ENCODE data around the gene CDC20.
"Not testable (repeated sequence)": the region's sequence is repeated elsewhere in the genome, so short reads cannot be mapped to it uniquely, and the experiment has no call there.

The CDC20 gene

DNA sequence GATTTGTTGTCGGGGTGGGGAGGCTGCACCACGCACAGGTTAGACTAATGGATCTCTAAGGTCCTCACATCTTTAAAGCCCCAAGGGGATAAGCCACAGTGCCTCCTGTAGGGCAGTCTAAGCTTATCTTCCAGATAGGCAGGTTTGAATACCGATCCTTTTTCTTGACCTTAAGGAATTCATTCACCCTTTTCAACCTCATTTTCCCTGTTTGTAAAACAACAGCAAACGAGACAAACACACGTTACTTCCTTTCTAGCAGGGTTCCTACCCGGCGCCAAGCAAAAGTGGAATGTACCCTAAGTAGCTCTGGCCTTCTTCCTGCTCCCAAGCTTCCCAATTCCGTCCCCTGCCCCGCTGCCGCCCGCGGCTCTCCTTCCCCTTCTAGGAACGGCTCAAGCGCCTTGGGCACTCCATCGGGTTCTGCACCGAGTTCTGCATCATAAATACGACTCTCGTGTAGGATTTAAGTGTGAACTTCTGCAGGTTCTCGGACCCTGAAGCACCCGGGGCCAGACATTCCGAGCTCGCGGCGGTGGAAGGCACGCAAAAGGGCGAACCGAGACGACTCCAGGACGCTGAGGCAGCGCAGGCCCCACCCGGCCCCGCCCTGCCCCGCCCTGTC lies 548 bp upstream of the CDC20 start:
- DNase-seq, result peak; percentile 70

- DNase-seq, result no peak
Observed at GRCh38 chr1:43359696-43360095, 915 bp downstream of the CDC20 start.

GRCh38 chr1:43360616-43361015 lies 1.8 kb downstream of the CDC20 start:
- DNase-seq, result no peak

GRCh38 chr1:43363283-43363934 lies 4.6 kb downstream of the CDC20 start:
- no peak for DNase-seq

DNA sequence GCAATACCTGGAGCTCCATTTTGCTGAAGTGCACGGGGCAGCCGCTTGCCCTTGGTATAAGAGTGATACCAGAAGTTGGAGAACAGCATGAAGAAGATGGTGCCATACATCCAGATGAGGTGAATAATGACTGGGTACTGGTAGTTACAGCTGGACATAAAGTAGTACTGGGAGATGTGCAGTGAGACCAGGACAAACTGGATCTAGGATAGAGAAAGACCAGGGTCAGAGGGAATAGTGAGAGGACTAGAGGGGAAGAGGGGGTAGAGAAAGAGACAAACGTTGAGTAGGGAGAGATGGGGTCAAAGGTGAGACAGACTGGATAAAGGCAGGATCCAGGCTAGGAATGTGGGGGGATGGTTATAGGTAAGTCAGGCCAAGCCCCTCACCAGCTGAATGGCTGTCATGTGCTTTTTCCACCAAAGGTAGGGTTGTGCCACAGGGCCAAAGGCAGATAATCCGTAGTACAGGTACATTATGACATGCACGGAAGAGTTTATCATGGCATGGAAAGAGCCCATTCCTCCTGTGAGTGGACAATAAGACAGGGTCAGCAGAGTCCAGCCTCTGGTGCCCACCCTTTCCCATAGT lies 5.2 kb downstream of the CDC20 start:
- DNase-seq, result no peak

DNA sequence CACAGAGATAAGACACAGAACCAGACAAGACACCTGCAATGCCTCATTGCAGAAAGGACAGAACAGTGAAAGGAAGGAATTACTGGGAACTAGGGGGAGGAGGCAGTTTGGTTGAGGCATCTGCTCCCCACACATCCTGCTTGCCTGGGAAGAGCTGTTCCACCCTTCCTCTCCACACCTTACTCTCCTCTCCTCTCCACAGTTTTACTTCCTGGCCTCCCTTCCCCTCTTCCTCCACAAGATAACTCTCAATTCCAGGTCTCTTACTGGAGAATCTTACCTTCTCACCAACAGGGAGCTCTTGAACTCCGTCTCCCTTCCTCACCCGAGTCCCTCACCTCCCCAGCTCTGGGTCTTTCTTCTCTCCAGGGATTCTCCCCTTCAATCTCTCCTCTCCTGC lies 6.9 kb downstream of the CDC20 start:
- no peak for DNase-seq

DNA sequence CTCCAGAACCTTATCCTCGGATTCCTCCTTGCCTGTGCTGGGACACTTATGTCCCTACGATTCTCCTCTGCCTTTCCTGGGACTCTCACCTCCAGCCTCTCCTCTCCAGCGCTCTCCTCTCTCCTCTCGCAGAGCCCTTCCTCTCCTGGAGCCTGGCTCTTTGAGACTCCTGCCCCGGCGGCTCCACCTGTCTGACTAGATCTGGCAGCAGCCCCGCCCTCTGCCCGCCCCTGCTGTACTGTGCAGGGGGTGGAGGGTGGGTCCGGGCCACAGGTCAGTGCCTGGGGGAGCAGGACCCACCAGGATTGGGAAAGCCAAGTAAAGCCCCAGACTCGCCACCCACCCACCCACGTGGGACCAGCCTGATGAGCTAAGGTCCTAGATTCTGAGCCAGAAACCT lies 7.4 kb downstream of the CDC20 start:
- no peak for DNase-seq

- DNase-seq, result no peak
Observed at GRCh38 chr1:43366601-43367025, 7.8 kb downstream of the CDC20 start.

DNA sequence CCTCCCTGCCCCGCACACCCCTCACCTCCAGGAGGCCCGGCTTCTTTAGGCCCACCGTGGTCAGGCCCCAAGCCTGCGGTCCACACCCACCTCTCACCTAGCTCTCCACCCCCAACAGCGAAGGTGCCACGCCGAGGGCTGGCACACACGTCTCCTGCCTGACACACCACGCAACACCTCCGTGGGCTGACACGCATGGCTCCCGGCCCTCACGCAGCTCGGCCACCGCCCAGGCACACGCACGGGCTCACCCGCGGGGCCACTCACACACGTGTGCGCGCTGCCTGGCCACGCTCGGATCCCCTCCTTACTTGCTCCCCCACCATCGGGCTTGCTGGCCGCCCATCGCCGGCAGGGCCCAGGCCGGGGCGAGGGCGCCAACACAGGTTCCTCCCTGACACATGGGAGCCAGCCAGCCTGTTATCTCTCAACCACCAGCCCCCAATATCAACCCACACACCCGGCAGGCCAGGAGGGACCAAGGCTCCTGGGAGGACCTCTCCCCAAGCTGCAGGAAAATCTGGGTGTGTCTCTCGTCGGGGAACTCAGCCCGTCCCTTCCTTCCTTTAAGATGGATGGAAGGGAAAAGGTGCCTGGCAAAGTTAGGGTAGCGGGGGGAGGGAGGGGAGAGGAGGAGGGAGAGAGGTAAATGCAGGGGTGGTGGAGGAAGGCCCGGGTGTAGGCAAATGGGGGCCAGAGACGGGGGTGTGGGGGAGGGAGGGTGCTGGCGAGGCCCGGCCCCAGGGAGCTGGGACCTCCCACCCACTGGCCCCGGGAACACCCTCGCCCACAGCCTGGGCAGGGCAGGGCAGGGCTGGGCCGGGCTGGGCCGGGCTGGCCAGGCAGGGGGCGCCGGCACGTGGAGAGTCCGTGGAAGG lies 8.5 kb downstream of the CDC20 start:
- peak; percentile 46 for DNase-seq

DNA sequence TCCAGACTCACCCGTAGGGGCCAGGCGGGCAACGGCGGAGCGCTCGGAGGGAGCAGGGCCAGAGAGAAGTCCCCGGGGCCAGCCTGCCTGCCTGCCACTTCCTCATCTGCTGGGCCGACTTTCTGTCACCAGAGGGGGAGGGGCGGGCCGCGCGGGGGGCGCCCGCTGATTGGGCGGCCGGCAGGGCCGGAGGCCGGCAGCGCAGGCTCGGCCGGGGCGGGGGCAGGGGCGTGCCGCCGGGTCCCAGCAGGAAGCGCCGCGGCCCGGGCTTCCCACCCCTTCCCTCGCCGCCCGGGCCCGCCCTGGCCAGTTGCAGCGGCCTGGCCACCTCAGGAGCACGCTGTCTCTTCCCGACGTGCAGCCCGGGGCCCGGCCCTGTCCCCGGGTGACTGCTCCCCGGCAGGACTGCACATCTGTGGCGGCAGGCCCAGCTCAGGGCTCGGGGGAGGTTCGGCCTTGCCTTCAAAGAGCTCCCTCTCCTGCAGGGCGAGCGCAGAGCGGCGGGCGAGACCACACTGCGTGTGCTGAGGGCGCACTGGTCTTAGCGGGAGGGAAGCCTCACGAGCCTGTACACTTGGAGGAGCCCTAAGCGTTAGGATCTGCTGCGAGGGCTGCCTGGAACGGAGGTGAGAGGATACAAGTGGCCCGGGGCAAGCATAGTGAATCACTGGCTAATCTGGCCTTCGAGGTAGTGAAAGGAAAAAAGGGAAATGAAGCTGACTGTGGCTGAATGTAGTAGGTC lies 9.3 kb downstream of the CDC20 start, which contains the start of gene ELOVL1:
TSS of gene ELOVL1 (minus strand) at position 108 of the 742 bp plus-strand sequence. CDS start 2,402 bp downstream, outside the sequence.
- DNase-seq, result peak; percentile 97

- DNase-seq, result no peak
Observed at GRCh38 chr1:43368646-43369020, 9.9 kb downstream of the CDC20 start.

DNA sequence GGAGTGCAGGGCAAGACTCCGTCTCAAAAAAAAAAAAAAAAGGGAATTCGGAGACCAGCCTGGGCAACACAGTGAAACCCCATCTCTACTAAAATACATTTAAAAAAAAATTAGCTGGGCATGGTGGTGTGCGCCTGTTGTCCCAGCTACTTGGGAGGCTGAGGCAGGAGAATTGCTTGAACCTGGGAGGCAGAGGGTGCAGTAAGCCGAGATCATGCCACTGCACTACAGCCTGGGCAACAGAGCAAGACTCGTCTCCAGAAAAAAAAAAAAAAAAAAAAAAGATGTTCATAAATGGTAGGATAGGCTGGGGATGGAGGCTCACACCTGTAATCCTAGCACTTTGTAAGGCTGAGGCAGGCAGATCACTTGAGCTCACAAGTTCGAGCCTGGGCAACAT lies 11.0 kb downstream of the CDC20 start:
- not testable (repeated sequence) for DNase-seq

DNA sequence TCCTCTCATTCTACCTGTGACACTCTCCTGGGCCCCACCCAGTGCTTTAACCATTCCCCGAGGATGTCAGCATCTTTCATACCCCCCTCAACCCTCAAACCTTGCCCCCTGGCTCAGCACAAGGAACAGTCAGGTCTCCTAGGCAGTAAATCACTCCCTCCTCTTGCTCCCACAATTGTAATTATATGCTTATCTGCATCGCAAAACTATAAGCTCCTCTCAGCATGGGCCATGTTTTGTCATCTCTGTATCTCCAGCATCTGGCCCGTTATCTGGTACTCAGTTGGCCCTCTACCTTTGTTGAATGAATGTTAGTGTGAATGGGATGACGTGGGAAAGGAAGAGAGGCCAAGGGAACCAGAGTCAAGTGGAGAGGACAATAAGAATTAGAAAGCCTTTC lies 11.8 kb downstream of the CDC20 start:
- no peak for DNase-seq

- no peak for DNase-seq
Observed at GRCh38 chr1:43372172-43372571, 13.4 kb downstream of the CDC20 start.

GRCh38 chr1:43373066-43373940 lies 14.5 kb downstream of the CDC20 start:
- no peak for DNase-seq

DNA sequence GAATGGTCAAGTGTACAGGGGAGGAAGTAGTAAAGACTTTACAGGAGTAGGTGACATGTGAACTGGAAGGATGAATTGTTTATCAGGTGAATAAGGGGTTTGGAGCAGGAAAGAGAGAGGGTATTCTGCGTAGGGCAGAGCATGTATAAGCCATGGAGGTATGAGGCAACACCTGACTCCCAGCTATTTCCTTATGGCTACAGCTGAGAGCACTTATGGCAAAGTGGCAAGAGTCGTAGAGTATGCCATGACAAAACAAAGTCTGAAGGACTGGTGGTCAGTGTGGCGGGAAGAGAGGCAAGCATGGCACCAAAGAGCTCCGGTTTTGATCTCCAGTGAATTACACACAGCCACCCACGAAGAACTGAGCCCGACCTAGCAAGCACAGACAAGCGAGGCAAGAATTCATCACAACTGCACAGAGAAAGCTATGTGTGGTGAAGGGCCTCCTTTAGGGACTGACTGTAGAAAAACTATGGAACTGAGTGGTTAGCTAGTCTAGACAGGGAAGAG lies 18.0 kb downstream of the CDC20 start:
- DNase-seq, result no peak

- no peak for DNase-seq
Observed at GRCh38 chr1:43377831-43378230, 19.1 kb downstream of the CDC20 start.

- no peak for DNase-seq
Observed at GRCh38 chr1:43379476-43379875, 20.7 kb downstream of the CDC20 start.

- no peak for DNase-seq
Observed at GRCh38 chr1:43381612-43382011, 22.8 kb downstream of the CDC20 start.

GRCh38 chr1:43382027-43382779 lies 23.4 kb downstream of the CDC20 start:
- DNase-seq, result no peak

DNA sequence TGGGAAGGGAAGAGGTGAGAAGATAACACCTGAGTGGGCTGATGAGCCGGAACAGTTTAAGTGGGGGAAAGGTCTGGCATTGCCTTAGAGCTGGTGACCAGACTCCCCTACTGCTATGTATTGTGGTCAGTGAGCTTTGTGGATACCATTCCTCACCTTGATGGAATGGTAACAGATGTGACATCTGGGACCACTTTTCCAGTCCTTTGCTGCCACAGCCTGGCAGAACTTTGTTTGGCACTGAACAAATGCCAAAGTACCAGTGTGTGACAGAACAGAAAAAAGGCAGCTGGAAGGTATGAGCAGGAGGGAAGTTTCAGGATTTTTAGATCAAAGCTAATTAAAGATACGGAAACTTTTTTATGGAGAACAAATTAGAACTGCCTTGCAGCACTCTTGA lies 24.7 kb downstream of the CDC20 start:
- DNase-seq, result no peak

All from RPMI8226 (cell line).